Hair follicle dermal papilla cell (primary cell): ENCODE data around the gene ATN1. TPM values are rescaled to one million over a fixed set of nuclear protein-coding genes. Genes with fewer than 3 reads are reported as not detected.
A peak's percentile ranks its signal among the peaks of the same experiment; 100 is the strongest.

ENCODE experiments used
- small RNA-seq: library from RNA; depleted of rRNA; stranded (forward); fragments of <200 nt; gene quantifications from one replicate; pipeline ENCODE3, GENCODE V24; 2012
- total RNA-seq: library from RNA; depleted of rRNA; stranded (reverse); fragments of >200 nt; gene quantifications from 2 replicates; pipeline ENCODE4 v1.2.3, GENCODE V29; 2012

ATN1 gene
- 19.8 TPM in 2 replicates for total RNA-seq

DNA sequence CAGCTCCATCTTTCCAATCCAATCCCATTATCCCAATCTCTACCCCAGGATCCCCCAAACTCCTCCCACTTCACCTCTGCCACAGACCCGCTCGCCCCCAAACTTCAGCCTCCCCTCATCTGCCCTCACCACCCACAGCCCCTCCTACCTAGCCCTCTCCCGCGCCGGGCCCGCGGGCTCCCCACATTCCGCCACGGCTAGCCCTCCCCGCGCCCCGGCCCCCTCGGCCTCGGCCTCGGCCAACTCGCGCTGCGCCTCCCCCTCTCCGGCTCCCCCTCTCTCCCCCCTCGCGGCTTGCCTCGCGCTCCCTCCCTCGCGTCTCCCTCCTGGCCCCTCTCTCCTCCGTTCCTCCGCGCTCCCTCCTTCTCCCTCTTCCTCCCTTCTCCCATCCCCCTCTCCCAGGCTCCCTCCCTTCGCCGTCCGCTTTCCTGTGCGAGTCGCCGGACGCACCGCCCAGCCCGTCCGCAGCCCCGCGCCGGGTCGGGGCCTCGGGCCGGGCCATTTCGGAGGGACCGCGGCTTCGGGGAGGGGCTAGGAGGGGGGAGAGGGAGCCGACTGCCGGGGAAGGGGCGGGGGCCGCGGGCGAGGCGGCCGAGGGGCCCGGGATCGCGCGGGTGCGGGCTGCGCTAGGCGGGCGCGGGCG is at the start of gene ATN1:
TSS of gene ATN1 (plus strand) at position 581 of the 643 bp plus-strand sequence. CDS start 6,043 bp downstream, outside the sequence.

GRCh38 chr12:6904280-6905276 is 23.2 kb upstream of the ATN1 start, which contains the start of gene LRRC23:
Gene LRRC23, plus strand, starts transcription at chr12:6904822. Its CDS starts 812 bp downstream, at chr12:6905634.

GRCh38 chr12:6914246-6914946 is 13.4 kb upstream of the ATN1 start, which contains the start of gene ENO2:
Gene ENO2, plus strand, starts transcription at chr12:6914580. Its CDS starts 1,253 bp downstream, at chr12:6915833.

DNA sequence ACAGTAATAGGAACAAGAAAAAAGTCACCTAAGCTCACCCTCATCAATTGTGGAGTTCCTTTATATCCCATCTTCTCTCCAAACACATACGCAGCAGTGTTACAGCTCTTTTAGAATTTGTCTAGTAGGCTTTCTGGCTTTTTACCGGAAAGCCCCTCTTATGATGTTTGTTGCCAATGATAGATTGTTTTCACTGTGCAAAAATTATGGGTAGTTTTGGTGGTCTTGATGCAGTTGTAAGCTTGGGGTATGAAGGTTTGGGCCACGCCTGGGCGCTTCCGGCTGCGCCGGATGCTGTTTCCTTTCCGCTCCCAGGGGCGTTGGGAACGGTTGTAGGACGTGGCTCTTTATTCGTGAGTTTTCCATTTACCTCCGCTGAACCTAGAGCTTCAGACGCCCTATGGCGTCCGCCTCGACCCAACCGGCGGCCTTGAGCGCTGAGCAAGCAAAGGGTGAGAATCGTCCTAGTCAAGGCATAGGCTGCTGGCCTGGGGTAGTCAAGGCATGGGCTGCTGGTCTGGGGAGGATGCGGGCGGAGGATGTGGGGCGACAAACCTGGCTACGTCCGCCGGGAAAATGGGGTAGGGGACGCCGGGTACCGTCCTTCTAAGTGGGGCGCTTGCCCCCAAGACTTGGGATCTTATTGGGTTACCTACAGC is 16.1 kb downstream of the ATN1 start, which contains the start of the genes C12orf57 and RNU7-1:
TSS of gene C12orf57 (plus strand) at position 301 of the 659 bp plus-strand sequence. CDS start at position 401, 100 bp downstream.
TSS of gene RNU7-1 (plus strand) at position 95 of the 659 bp plus-strand sequence.

DNA sequence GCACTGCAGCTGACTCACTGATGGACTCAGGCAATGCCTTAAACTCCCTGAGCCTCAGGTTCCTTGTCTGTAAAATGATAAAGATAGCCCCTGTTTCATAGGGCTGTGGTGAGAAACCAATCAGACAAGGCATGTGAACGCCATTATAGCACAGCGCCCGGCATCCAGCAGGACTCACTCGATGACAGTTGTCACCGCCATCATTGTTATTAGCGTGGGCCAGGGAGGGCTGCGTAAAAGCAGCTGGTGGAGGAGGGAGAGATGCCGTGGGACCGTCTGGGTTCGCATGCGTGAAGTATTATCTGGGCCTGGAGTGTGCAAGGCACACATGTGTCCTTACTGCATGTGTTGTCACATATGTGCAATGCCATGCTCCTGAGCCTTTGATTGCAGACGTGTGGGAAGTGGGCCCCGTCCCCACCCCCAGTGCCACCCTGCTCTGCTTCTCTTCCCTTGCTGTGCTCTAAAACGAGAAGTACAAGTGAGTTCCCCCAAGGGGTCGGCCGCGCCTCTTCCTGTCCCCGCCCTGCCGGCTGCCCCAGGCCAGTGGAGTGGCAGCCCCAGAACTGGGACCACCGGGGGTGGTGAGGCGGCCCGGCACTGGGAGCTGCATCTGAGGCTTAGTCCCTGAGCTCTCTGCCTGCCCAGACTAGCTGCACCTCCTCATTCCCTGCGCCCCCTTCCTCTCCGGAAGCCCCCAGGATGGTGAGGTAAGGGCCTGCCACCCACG is 23.2 kb downstream of the ATN1 start, which contains the start of gene PTPN6:
TSS of gene PTPN6 (plus strand) at position 546 of the 730 bp plus-strand sequence. CDS start at position 703, 157 bp downstream.

Small RNA genes lying within 50 kb of the gene (small RNA-seq; reads per million reads assigned to genes)
- gene MIR141: 5.9 reads per million, percentile 82 among the genes with 10 or more reads in this experiment
- 22.0 reads per million, percentile 95 among the genes with 10 or more reads in this experiment for gene MIR200C
- not detected for gene RNU7-1
- gene SCARNA12: 10.2 reads per million, percentile 91 among the genes with 10 or more reads in this experiment

Other genes starting within 250 kb of the ATN1 start
- gene ZNF384, start 238.6 kb upstream of the ATN1 start, total RNA-seq: 27.1 and 30.8 TPM in 2 replicates
- gene PIANP, start 227.1 kb upstream of the ATN1 start, total RNA-seq: 0.24 and 2.1 TPM in 2 replicates
- 98.8 and 101 TPM in 2 replicates for gene COPS7A, start 203.9 kb upstream of the ATN1 start, total RNA-seq
- 171 and 183 TPM in 2 replicates for gene MLF2, start 174.8 kb upstream of the ATN1 start, total RNA-seq
- 84.2 and 108 TPM in 2 replicates for gene PTMS, start 161.6 kb upstream of the ATN1 start, total RNA-seq
- gene LAG3, start 155.4 kb upstream of the ATN1 start, total RNA-seq: 0.16 and 0.61 TPM in 2 replicates
- 1.7 and 3.2 TPM in 2 replicates for gene CD4, start 138.4 kb upstream of the ATN1 start, total RNA-seq
- gene GPR162, start 106.1 kb upstream of the ATN1 start, total RNA-seq: 4.6 and 7.3 TPM in 2 replicates
- gene P3H3, start 99.6 kb upstream of the ATN1 start, total RNA-seq: 72.1 and 81.9 TPM in 2 replicates
- 1.9 and 5.8 TPM in 2 replicates for gene GNB3, start 87.0 kb upstream of the ATN1 start, total RNA-seq
- gene CDCA3, start 76.7 kb upstream of the ATN1 start, total RNA-seq: 1.5 and 3.3 TPM in 2 replicates
- 87.1 and 94.1 TPM in 2 replicates for gene USP5, start 75.8 kb upstream of the ATN1 start, total RNA-seq
- gene TPI1, start 60.4 kb upstream of the ATN1 start, total RNA-seq: 504 and 543 TPM in 2 replicates
- gene SPSB2, start 54.7 kb upstream of the ATN1 start, total RNA-seq: 10.4 and 11.8 TPM in 2 replicates
- gene LRRC23, start 23.1 kb upstream of the ATN1 start, total RNA-seq: 6.9 and 8.9 TPM in 2 replicates
- gene ENO2, start 13.4 kb upstream of the ATN1 start, total RNA-seq: 8.0 and 11.4 TPM in 2 replicates
- gene RNU7-1, start 15.9 kb downstream of the ATN1 start, total RNA-seq: not detected in 2 replicates
- gene C12orf57, start 16.1 kb downstream of the ATN1 start, total RNA-seq: 65.3 and 67.2 TPM in 2 replicates
- gene PTPN6, start 23.4 kb downstream of the ATN1 start, total RNA-seq: 0.61 and 0.65 TPM in 2 replicates
- 167 and 182 TPM in 2 replicates for gene PHB2, start 42.7 kb downstream of the ATN1 start, total RNA-seq
- gene EMG1, start 43.0 kb downstream of the ATN1 start, total RNA-seq: 21.4 and 22.2 TPM in 2 replicates
- gene LPCAT3, start 90.5 kb downstream of the ATN1 start, total RNA-seq: 29.2 and 33.6 TPM in 2 replicates
- gene C1S, start 132.8 kb downstream of the ATN1 start, total RNA-seq: 222 and 306 TPM in 2 replicates
- 363 and 481 TPM in 2 replicates for gene C1R, start 164.5 kb downstream of the ATN1 start, total RNA-seq
- gene C1RL, start 181.3 kb downstream of the ATN1 start, total RNA-seq: 77.5 and 91.4 TPM in 2 replicates
- gene RBP5, start 200.9 kb downstream of the ATN1 start, total RNA-seq: not detected in 2 replicates
- 7.7 and 13.3 TPM in 2 replicates for gene CLSTN3, start 202.4 kb downstream of the ATN1 start, total RNA-seq